Measurements from ENCODE around the gene AFF2.

DNA sequence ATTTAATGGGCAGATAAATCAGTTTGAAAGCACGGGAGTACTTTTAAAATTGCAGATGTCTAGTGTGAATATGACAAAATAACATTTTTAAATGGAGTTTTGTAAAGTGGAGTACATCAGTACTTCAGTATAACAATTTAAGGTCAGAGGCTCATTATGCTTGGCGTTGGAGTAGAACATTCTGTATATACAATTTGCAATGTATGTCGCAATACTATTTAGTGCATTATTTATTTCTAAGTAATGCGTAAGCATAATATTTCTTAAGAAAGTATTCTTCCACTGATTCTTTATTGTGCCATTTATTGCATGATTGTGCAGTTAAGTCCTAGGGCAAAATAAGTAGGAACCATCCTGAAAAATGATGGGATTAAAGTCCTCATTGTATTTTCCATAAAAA is 461.6 kb downstream of the AFF2 start:
- TF ChIP-seq, protein P1, sequence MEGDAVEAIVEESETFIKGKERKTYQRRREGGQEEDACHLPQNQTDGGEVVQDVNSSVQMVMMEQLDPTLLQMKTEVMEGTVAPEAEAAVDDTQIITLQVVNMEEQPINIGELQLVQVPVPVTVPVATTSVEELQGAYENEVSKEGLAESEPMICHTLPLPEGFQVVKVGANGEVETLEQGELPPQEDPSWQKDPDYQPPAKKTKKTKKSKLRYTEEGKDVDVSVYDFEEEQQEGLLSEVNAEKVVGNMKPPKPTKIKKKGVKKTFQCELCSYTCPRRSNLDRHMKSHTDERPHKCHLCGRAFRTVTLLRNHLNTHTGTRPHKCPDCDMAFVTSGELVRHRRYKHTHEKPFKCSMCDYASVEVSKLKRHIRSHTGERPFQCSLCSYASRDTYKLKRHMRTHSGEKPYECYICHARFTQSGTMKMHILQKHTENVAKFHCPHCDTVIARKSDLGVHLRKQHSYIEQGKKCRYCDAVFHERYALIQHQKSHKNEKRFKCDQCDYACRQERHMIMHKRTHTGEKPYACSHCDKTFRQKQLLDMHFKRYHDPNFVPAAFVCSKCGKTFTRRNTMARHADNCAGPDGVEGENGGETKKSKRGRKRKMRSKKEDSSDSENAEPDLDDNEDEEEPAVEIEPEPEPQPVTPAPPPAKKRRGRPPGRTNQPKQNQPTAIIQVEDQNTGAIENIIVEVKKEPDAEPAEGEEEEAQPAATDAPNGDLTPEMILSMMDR (IDR thresholded peaks at IDR 0.05): no peak
- TF ChIP-seq POLR2A (IDR thresholded peaks at IDR 0.05): no peak

Data from esophagus squamous epithelium (tissue), 4 donors.